SK-N-SH (cell line): Measurements from ENCODE around the gene TP53I13. TPM values are rescaled to one million over a fixed set of nuclear protein-coding genes. Genes with fewer than 3 reads are reported as not detected.
A peak's percentile ranks its signal among the peaks of the same experiment; 100 is the strongest.

Experiments
- CTCF ChIA-PET: fragments of 300-600, 350-600 bp; formaldehyde crosslinking; extraction: SDS; loops from one replicate; lab custom pipeline; 2021; lab: Yijun Ruan, JAX
- POLR2A ChIA-PET: fragments of 350-600 bp; sonication (Branson Sonifier 250); formaldehyde crosslinking; extraction: SDS; loops from one replicate; lab custom pipeline; 2020; ENCODE audit warnings: antibody characterized with exemption, inconsistent platforms; lab: Yijun Ruan, JAX
- DNase-seq: peaks from one replicate; pipeline ENCODE4 v3.0.0; 2012
- H2AFZ ChIP-seq: fragments of 200-600 bp; sonication (generic); 2 replicates; pipeline ENCODE4 v1.8.1; 2016; ENCODE audit warnings: antibody characterized with exemption, mild to moderate bottlenecking, low read depth
- H3F3A ChIP-seq: fragments of 200-600 bp; sonication (generic); replicated peaks from 2 replicates; pipeline ENCODE3; 2016; ENCODE audit warnings: antibody characterized with exemption, mild to moderate bottlenecking; ENCODE audit not compliant: insufficient read depth
- H3K27ac ChIP-seq, 2 experiments: fragments of 200-500 bp in 1 of 2; fragments of 200-600 bp in 1 of 2; sonication (Bioruptor generic) in 1 of 2; sonication (generic), shearing (Covaris generic) in 1 of 2; 2 replicates each; pipeline versions ENCODE4 v1.5.1 to v1.6.1; 2014 to 2016; ENCODE audit warnings: low read depth in 2 of 2, inconsistent platforms in 1 of 2, low read length in 1 of 2, mild to moderate bottlenecking in 1 of 2, mixed read lengths in 1 of 2
- H3K27me3 ChIP-seq: fragments of 200-600 bp; sonication (generic), shearing (Covaris generic); 2 replicates; pipeline ENCODE4 v1.6.1; 2016; ENCODE audit warnings: mixed run types; ENCODE audit not compliant: insufficient read depth
- H3K36me3 ChIP-seq, 2 experiments: fragments of 200-500 bp in 1 of 2; fragments of 200-600 bp in 1 of 2; sonication (Bioruptor generic) in 1 of 2; sonication (generic) in 1 of 2; replicated peaks in 1 of 2; 2 replicates each; pipeline versions ENCODE3 to v1.5.1; 2014 to 2016; ENCODE audit warnings: low read length in 1 of 2, mild to moderate bottlenecking in 1 of 2; ENCODE audit not compliant: insufficient read depth in 2 of 2, control insufficient read depth in 1 of 2
- H3K4me1 ChIP-seq, 2 experiments: fragments of 200-500 bp in 1 of 2; fragments of 200-600 bp in 1 of 2; sonication (Bioruptor generic) in 1 of 2; sonication (generic), shearing (Covaris generic) in 1 of 2; 2 replicates each; pipeline versions ENCODE4 v1.5.1 to v1.6.1; 2014 to 2016; ENCODE audit warnings: low read depth in 1 of 2, low read length in 1 of 2, mixed run types in 1 of 2; ENCODE audit not compliant: insufficient read depth in 2 of 2, control insufficient read depth in 1 of 2
- H3K4me2 ChIP-seq: fragments of 200-600 bp; sonication (generic), shearing (Covaris generic); 2 replicates; pipeline ENCODE4 v1.6.1; 2017; ENCODE audit warnings: mixed run types
- H3K4me3 ChIP-seq, 2 experiments: fragments of 200-500 bp in 1 of 2; fragments of 200-600 bp in 1 of 2; sonication (Bioruptor generic) in 1 of 2; sonication (generic), shearing (Covaris generic) in 1 of 2; 2 replicates each; pipeline versions ENCODE4 v1.5.1 to v1.8.1; 2014 to 2016; ENCODE audit warnings: low read depth in 2 of 2, inconsistent platforms in 1 of 2, low read length in 1 of 2, mild to moderate bottlenecking in 1 of 2, mixed read lengths in 1 of 2, moderate library complexity in 1 of 2
- H3K79me2 ChIP-seq: fragments of 200-600 bp; sonication (generic); 2 replicates; pipeline ENCODE4 v1.8.1; 2017; ENCODE audit warnings: mild to moderate bottlenecking; ENCODE audit not compliant: insufficient read depth
- H3K9ac ChIP-seq: fragments of 200-600 bp; sonication (generic); 2 replicates; pipeline ENCODE4 v1.6.1; 2017; ENCODE audit warnings: mixed run types
- H3K9me2 ChIP-seq: fragments of 200-600 bp; sonication (generic); 2 replicates; pipeline ENCODE4 v1.6.1; 2017; ENCODE audit warnings: mixed run types
- H3K9me3 ChIP-seq: fragments of 200-600 bp; sonication (generic); 2 replicates; pipeline ENCODE4 v1.6.1; 2017; ENCODE audit warnings: mixed run types, mild to moderate bottlenecking, moderate library complexity
- H4K20me1 ChIP-seq: fragments of 200-600 bp; sonication (generic); 2 replicates; pipeline ENCODE4 v1.6.1; 2017; ENCODE audit warnings: mild to moderate bottlenecking, mixed run types; ENCODE audit not compliant: insufficient read depth
- CHD2 ChIP-seq: fragments of 150-350 bp; IDR thresholded peaks from 2 replicates; pipeline ENCODE4 v1.6.1; 2018; ENCODE audit warnings: low read length; ENCODE audit not compliant: partially characterized antibody
- EP300 ChIP-seq, 2 experiments: IDR thresholded peaks; 2 replicates each; pipeline versions ENCODE4 v1.4.0 to v1.6.1; 2012; ENCODE audit warnings: borderline replicate concordance in 1 of 2, low read depth in 1 of 2, low read length in 1 of 2
- FOXM1 ChIP-seq: IDR thresholded peaks from 2 replicates; pipeline ENCODE4 v1.4.0; 2012; ENCODE audit warnings: low read depth, mild to moderate bottlenecking
- GABPA ChIP-seq: IDR thresholded peaks from 2 replicates; pipeline ENCODE4 v1.4.0; 2012; ENCODE audit warnings: low read depth, mild to moderate bottlenecking
- GATA2 ChIP-seq: sonication (generic); formaldehyde crosslinking; IDR thresholded peaks from 2 replicates; pipeline ENCODE4 v1.5.0; 2020; ENCODE audit warnings: mild to moderate bottlenecking, missing genetic modification reagents
- JUND ChIP-seq: IDR thresholded peaks from 2 replicates; pipeline ENCODE4 v1.4.0; 2012
- MAX ChIP-seq: IDR thresholded peaks from 2 replicates; pipeline ENCODE4 v1.4.0; 2012; ENCODE audit warnings: low read depth
- MEF2A ChIP-seq: IDR thresholded peaks from 2 replicates; pipeline ENCODE4 v1.4.0; 2012; ENCODE audit warnings: low read depth, borderline replicate concordance
- MXI1 ChIP-seq: IDR thresholded peaks from 2 replicates; pipeline ENCODE4 v1.6.1; 2012; ENCODE audit warnings: mild to moderate bottlenecking, low read depth, low read length, improper control_type of control experiment
- NRF1 ChIP-seq: IDR thresholded peaks from 2 replicates; pipeline ENCODE4 v1.6.1; 2012; ENCODE audit warnings: low read depth, mild to moderate bottlenecking, low read length
- PBX3 ChIP-seq: IDR thresholded peaks from 2 replicates; pipeline ENCODE4; 2012
- POLR2AphosphoS5 ChIP-seq: IDR thresholded peaks from 2 replicates; pipeline ENCODE4 v1.6.1; 2012; ENCODE audit warnings: low read depth, low read length
- RAD21 ChIP-seq: IDR thresholded peaks from 2 replicates; pipeline ENCODE4 v1.6.1; 2012; ENCODE audit warnings: mild to moderate bottlenecking, low read length
- RCOR1 ChIP-seq: fragments of 150-350 bp; IDR thresholded peaks from 2 replicates; pipeline ENCODE4 v1.6.1; 2017; ENCODE audit warnings: antibody characterized with exemption, low read length
- RXRA ChIP-seq: IDR thresholded peaks from 2 replicates; pipeline ENCODE4 v1.4.0; 2012; ENCODE audit warnings: low read depth, mild to moderate bottlenecking, borderline replicate concordance
- SMC3 ChIP-seq: IDR thresholded peaks from 2 replicates; pipeline ENCODE4 v1.6.1; 2012; ENCODE audit warnings: low read depth, low read length, improper control_type of control experiment
- TAF1 ChIP-seq: IDR thresholded peaks from 2 replicates; pipeline ENCODE4 v1.6.1; 2012; ENCODE audit warnings: low read depth, mild to moderate bottlenecking, low read length, moderate library complexity, borderline replicate concordance
- TCF12 ChIP-seq: IDR thresholded peaks from 2 replicates; pipeline ENCODE4 v1.4.0; 2012
- TEAD4 ChIP-seq: IDR thresholded peaks from 2 replicates; pipeline ENCODE4 v1.4.0; 2012; ENCODE audit warnings: mild to moderate bottlenecking, borderline replicate concordance; ENCODE audit not compliant: insufficient read depth
- USF1 ChIP-seq: IDR thresholded peaks from 2 replicates; pipeline ENCODE4 v1.4.0; 2012; ENCODE audit warnings: low read depth, borderline replicate concordance
- WGBS: methylation state at CpG from one replicate; pipeline ENCODE4 v1.1.6; 2017; ENCODE audit warnings: low lambda C conversion rate; 5-methylcytosine and 5-hydroxymethylcytosine counted together
- polyA plus RNA-seq, 3 experiments: library from polyadenylated mRNA; depleted of rRNA; stranded (reverse); fragments of >200 nt; gene quantifications; 2 replicates each; pipeline ENCODE4 v1.2.3, GENCODE V29; 2012
- TF ChIP-seq, protein P1 (sequence below): IDR thresholded peaks from 2 replicates; pipeline ENCODE4 v1.4.0; 2012; ENCODE audit warnings: low read depth, borderline replicate concordance

Gene TP53I13
- polyA plus RNA-seq, 1 of the 3 experiments (the other 2 are of a cell fraction) = 39.2 TPM

GRCh38 chr17:29588562-29589411 is 20.3 kb downstream of the TP53I13 start:
- WGBS = under 1% methylated on average over 24 of the region's 72 CpGs
- H3K79me2 ChIP-seq = peaks cover 52% of the 10 kb centered on the region
- peak; percentile 58 for DNase-seq
- no peaks in the 10 kb centered on the region for H3K9me2 ChIP-seq
- peak overlapping the region; percentile 80 for H3K9ac ChIP-seq
- H3K4me2 ChIP-seq = peak overlapping the region; percentile 99
- H3K4me3 ChIP-seq = peak overlapping the region; percentile 89 to 91
- H3K36me3 ChIP-seq = no peaks in the 10 kb centered on the region
- TF ChIP-seq, protein P1, sequence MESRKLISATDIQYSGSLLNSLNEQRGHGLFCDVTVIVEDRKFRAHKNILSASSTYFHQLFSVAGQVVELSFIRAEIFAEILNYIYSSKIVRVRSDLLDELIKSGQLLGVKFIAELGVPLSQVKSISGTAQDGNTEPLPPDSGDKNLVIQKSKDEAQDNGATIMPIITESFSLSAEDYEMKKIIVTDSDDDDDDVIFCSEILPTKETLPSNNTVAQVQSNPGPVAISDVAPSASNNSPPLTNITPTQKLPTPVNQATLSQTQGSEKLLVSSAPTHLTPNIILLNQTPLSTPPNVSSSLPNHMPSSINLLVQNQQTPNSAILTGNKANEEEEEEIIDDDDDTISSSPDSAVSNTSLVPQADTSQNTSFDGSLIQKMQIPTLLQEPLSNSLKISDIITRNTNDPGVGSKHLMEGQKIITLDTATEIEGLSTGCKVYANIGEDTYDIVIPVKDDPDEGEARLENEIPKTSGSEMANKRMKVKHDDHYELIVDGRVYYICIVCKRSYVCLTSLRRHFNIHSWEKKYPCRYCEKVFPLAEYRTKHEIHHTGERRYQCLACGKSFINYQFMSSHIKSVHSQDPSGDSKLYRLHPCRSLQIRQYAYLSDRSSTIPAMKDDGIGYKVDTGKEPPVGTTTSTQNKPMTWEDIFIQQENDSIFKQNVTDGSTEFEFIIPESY = no peak
- TF ChIP-seq MXI1 (0 out of 2 replicates have a peak, but pooled peaks have one; percentile 35), POLR2AphosphoS5 (no peak), GATA2 (no peak), NRF1 (0 out of 2 replicates have a peak, but pooled peaks have one; percentile 7), TAF1 (no peak)
- TF ChIP-seq, all 33 proteins: peak for 2
- no peak overlapping the region; the same call in 1 of the 2 replicates for H2AFZ ChIP-seq
- H3K27ac ChIP-seq = peak overlapping the region; percentile 44 to 74; a peak in 3 of 4 replicates
- CTCF ChIA-PET = interaction anchor here (0.8 to 12.7 kb wide), 7 partner anchors 9 to 345 kb away, joined by 3 to 166 read pairs (median 4); partner anchors contain the start of genes ABHD15 and TP53I13
- H3K27me3 ChIP-seq = no peaks in the 10 kb centered on the region
- H4K20me1 ChIP-seq = peaks cover 51% of the 10 kb centered on the region
- POLR2A ChIA-PET = interaction anchor here (1.0 to 1.6 kb wide), 2 partner anchors 12 to 15 kb away, joined by 3 to 6 read pairs; no protein-coding TSS in a partner anchor
- peaks cover 29% of the 10 kb centered on the region for H3F3A ChIP-seq
- H3K9me3 ChIP-seq = no peaks in the 10 kb centered on the region
- peaks cover 41 to 66% of the 10 kb centered on the region in 2 experiments for H3K4me1 ChIP-seq

DNA sequence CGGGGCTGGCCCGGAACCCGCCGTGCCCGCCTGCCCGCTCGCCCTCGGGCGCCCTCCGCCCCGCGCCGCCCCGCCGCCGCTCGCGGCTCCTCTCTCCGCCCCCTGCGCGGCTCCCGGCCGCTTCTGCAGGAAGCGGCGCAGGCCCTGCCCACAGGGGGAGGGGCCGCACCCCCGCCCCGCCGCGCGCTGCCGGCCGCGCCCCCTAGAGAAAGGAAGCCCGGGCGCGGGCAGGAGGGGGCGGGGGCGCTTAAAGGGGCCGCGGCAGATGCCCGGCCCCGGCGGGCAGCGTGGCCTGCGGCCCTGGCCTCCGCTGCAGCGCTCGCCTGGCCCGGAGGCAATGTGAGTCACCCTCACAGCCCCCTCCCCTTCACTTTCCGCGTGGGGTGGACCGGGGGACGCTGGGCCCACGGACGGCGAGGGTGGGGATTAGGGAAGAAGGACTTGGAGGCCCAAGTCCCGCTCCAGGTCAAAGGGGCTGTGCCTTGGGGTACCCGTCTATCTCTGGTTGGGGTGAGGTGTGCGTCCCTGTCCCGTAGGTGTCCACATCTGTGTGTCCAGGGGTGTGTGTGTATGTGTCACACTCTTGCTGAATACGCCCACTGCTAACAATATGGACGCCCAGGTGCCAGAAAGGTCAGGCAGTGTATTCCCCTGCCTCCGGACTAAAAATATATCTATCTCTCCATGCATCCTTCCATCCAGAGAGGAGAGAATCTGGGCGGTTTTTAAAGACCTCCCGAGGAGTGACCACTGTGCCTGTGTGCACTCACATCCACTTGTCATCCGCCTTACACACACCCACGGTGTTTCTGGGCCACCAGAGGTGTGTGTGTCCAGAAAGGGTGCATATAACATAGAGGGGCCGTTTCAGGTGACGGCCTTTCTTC is 21.3 kb downstream of the TP53I13 start, which contains the start of gene GIT1:
Gene GIT1 (minus strand): TSS at position 125 of the 887 bp plus-strand sequence. CDS start 270 bp downstream, outside the sequence.
- Histone ChIP-seq H3K27me3 (no peaks in the 10 kb centered on the region), H4K20me1 (peaks cover 41% of the 10 kb centered on the region), H3K4me1 (peaks cover 41 to 65% of the 10 kb centered on the region in 2 experiments), H3K9ac (peak within 1 kb of the TSS; percentile 80), H3K9me3 (no peaks in the 10 kb centered on the region), H2AFZ (peak within 1 kb of the TSS; percentile 91; the same call in 1 of the 2 replicates), H3K27ac (peak within 1 kb of the TSS; percentile 64 to 91), H3K4me3 (peak within 1 kb of the TSS; percentile 89 to 91), H3K79me2 (peaks cover 46% of the 10 kb centered on the region), H3K9me2 (no peaks in the 10 kb centered on the region), H3K4me2 (peak within 1 kb of the TSS; percentile 99), H3K36me3 (no peaks in the 10 kb centered on the region), H3F3A (peaks cover 29% of the 10 kb centered on the region)
- 30% methylated on average over 18 of the region's 70 CpGs for WGBS
- peak; percentile 98 for DNase-seq
- CTCF ChIA-PET = interaction anchor here (1.2 to 12.7 kb wide), 6 partner anchors 10 to 342 kb away, joined by 3 to 166 read pairs (median 12); partner anchors contain the start of genes ABHD15 and TP53I13
- POLR2A ChIA-PET = no interaction called here
- TF ChIP-seq TCF12 (no peak), GABPA (no peak; the same call in 1 of the 2 replicates), RXRA (no peak), USF1 (no peak), SMC3 (no peak), PBX3 (no peak), RAD21 (no peak), MAX (peak; percentile 39; the same call in 1 of the 2 replicates), CHD2 (peak; percentile 51), TAF1 (peak; percentile 46), FOXM1 (no peak), EP300 (IDR thresholded peaks at IDR 0.05; ENCODE audit: borderline replicate concordance in 1 of 2, low read depth in 1 of 2, low read length in 1 of 2) (no peak), MEF2A (no peak), RCOR1 (no peak), JUND (no peak), MXI1 (peak; percentile 56; the same call in 1 of the 2 replicates), TEAD4 (no peak), NRF1 (peak; percentile 82)
